ENCODE results near the gene CALML3.

- TF ChIP-seq CTCF (IDR thresholded peaks at IDR 0.05) (no peak), POLR2AphosphoS5 (IDR thresholded peaks at IDR 0.05; ENCODE audit: low read depth, low read length) (no peak), TCF7L2 (IDR thresholded peaks at IDR 0.05; ENCODE audit: low read depth, low read length) (no peak), REST (IDR thresholded peaks at IDR 0.05; ENCODE audit: insufficient read depth in 1 of 2, low read depth in 2 of 2, low read length in 1 of 2) (no peak)
Observed at GRCh38 chr10:5532618-5533097, 7.9 kb downstream of the CALML3 start.
